ENCODE measurements around the gene RALY.

RALY gene

GRCh38 chr20:34084227-34084923 is 90.7 kb downstream of the RALY start:
- no peak for DNase-seq

DNA sequence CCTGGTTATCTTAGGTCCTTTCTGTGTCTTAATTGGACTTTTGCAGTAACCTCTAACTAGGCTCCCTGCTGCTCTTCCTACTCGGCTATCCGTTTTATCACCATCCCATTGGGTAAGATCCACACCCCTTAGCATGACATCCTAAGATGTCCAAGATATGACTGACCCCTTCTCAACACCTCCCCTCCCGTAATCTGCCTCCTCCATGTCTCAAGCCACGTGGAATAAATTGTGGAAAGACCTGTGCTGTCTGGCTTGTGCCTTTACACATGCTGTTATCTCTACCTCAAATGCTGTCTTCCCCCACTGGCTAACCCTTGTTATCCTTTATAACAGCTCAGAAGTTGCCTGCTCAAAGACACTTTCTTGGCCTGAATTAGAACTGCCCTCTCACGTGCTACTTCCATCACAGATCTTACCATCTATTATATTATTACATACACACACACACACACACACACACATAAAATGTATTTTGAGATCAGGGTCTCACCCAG is 91.9 kb downstream of the RALY start:
- DNase-seq: no peak

GRCh38 chr20:34088305-34089174 is 94.8 kb downstream of the RALY start:
- DNase-seq: no peak

DNA sequence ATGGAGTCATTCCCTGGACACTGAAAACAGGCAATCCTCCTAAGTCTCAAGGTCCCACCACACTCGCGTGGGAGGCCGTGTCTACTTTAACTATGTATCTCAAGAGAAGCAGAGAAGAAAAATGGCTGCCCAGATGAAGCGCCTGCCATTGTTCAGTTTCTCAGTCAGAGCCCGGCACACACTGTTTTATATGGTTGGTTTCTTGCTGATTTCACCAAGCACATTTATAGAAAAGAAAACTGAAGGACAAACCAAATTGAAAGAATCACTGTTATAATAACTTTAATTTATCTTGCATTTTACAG is 95.4 kb downstream of the RALY start:
- DNase-seq: no peak

GRCh38 chr20:34089655-34090345 is 96.1 kb downstream of the RALY start:
- no peak for DNase-seq

DNA sequence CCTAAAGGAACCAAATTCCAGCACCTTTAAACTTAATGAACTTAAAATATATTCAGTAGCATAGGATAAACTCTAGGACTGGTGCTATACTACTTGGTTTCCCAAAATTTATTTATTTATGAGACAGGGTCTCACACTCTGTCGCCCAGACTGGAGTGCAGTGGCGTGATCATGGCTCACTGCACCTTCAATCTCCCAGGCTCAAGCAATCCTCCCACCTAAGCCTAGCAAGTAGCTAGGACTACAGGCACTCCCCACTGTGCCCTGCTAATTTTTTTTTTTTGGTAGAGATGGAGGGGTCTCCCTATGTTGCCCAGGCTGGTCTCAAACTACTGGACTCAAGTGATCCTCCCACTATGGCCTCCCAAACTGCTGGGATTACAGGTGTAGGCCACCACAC is 96.9 kb downstream of the RALY start:
- no peak for DNase-seq

- DNase-seq: no peak
Observed at GRCh38 chr20:34091637-34092200, 98.0 kb downstream of the RALY start.

- no peak for DNase-seq
Observed at GRCh38 chr20:34093895-34094294, 100.2 kb downstream of the RALY start.

DNA sequence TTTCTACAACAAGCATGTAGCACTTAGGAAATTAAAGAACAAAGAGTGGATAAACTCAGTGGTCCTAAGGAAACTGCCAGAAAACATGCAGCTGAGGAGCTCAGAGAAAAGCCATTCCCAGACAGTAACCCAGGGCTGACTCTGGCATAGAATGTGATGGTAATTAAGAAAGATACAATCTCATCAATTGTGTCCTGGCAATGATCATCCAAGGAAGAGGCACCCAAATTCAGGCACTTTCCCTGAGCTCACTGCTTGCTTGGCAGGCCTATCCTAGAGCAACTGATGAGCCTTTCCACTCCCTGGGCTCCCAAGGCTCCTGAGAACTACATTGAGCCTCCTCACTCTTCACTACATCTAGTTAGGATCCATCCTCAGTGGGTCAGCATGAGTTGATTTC is 102.1 kb downstream of the RALY start:
- no peak for DNase-seq

DNA sequence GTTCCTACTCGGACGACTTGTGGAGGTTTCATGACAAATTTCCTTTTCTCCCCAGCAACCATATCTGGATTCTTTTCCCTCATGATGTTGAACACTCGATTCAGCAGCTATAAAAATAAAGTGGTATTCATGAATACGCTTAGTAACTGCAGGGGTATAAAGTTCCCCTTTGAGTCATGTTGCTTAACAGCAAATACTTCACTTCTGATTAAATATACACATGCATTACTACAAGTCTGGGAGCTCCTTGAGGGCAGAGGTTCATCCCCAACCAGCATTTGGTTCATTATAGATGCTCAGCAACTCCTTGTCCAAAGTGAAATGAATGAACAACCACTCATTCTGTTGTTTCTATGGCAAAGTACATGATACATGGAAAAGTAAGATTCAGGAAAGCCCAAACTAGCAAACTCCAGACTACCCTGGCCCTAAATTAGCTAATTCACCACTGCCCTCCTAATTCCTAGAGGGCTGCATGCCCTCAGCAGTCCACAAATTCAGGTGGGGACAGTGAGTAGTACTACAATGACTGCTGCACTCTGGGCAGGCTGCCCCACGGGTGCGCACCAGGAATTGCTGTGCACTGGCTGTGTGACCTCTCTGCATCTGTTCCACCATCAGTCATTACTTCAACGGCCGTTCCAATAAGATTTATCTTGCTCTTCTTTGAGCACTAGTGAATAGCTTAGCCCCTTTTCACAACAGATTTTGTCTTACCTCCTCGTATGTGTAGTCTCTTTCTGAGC is 103.2 kb downstream of the RALY start:
- DNase-seq: no peak

DNA sequence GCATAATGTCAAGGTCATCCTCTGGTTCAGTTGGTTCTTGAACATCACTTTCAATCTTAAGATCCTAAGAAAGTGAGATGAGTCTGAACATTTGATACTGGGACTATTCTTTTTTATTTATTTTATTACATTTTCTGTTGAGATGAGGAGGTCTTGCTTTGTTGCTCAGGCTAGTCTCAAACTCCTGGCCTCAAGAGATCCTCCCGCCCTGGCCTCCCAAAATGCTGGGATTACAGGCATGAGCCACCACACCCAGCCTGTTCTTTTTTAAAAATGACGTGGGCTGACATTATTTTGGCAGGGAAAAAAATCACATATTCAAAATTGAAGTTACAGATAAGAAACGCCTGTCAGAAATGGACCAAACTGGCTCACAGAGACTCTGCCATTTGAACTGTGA is 104.9 kb downstream of the RALY start:
- no peak for DNase-seq

- no peak for DNase-seq
Observed at GRCh38 chr20:34099675-34100074, 106.0 kb downstream of the RALY start.

DNA sequence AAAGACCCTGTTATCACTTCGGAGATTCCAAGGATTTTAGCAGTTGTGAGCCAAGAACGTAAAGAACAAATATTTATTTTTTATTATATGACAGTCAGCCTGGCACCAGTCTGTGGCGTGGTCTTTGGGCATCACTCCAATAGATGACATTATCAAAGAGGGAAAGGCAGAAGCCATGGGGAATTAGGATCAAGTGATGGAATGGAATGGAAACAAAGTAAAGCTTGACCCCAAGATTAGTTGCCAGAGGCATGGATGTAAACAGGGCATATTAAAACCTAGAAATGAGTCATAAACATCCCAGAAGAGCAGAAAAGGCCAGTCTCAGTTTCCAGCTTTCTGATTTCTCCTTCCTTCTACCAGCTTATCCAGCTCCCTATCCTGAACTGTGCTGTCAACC is 106.9 kb downstream of the RALY start:
- DNase-seq: no peak

GRCh38 chr20:34102342-34102741 is 108.6 kb downstream of the RALY start:
- DNase-seq: no peak

DNA sequence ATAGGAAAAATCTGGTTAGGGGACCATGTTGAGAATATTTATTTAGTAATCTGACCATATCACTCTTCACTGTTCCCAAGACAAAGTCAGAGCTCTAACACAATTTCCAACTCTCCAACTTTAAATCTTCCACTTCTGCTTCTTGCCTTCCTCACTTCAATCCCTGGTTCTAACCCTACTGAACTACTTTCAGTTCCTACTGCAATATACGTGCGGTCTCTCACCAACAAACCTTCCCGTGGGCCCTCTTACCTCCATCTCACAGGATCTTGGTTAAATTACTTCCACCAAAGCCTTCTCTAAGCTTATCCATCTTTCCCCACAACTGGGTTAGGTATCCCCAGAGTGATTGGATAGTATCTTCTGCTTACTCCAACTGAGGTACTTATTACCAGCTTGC is 110.3 kb downstream of the RALY start:
- no peak for DNase-seq

GRCh38 chr20:34105978-34106675 is 112.4 kb downstream of the RALY start:
- DNase-seq: no peak

GRCh38 chr20:34108616-34109174 is 115.0 kb downstream of the RALY start:
- DNase-seq: no peak

- DNase-seq: no peak
Observed at GRCh38 chr20:34109442-34109841, 115.7 kb downstream of the RALY start.

DNA sequence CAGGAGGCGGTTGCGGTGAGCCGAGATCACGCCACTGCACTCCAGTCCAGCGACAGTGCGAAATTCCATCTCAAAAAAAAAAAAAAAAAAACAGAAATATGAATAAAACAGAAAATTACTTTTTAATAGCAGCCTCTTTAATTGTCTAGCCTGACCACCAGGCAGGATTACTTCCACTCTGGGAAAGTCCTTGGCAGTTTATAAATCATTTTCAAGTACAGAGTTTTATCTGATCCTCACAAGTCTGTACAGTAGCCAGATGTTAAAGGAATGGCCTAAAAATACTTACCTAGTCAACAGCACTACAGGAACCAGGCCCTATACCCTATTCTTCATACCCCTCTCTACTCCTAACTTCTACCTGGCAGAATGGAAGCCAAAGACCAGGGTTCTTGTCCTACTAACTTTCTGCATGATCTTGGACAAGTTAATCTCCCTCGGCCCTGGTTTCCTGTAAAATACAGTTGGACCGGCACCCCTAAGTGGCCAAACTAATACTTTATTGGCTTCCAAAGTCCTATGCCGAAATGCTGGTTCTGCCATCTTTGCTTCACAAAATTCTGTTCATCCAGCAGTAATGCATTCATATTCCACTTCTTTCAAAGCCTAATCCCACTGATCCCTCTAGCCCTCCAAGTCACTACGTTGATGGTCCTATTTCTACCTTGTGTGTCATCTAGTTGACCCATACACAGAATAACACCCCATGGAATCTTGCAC is 116.5 kb downstream of the RALY start:
- DNase-seq: no peak

DNA sequence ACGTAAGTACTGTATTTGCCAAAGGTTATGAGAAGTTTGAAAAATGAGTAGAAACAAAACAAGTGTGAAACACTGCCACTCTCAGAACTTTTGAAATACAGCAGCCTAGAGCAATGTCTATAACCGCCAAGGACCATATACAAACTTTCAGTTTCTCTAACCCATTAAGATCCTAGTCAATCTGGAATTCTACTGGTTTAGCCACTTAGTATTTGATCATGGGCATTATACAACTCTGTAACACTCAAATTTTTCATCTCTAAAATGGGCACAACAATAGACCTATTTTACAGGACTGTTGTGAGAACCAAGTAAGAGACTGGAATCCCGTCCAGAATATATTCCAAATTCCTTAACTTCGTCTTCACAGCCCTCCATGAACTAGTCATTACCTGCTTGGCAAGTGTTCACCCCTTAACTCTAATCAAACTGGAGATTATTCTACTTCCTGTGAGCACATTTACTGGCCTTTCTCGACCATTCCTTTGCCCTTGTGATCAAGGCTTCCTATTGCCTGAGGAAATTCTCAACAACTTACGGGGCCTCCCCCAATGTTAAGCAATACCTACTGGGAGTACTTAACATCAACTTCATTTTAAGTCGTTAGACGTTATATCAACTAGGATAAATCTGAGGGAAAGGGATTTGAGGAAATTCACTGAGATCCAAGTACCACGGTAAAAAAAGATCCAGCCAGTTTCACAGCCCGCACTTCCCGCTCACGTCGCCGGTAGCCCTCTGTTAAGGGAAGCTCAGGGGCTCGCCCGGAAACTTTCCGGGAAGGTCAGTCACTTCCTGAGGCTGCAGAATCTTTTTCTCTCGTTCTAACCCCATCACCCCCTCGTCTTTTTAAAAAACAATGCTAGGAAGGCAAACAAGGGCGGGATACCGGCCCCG is 117.3 kb downstream of the RALY start:
- no peak for DNase-seq
